ENCODE data around the gene TULP4.
"Not testable (repeated sequence)": the region's sequence is repeated elsewhere in the genome, so short reads cannot be mapped to it uniquely, and the experiment has no call there.

The TULP4 gene

GRCh38 chr6:158398252-158399024, 86.2 kb downstream of the TULP4 start:
- no peak for DNase-seq

GRCh38 chr6:158399040-158399700, 86.9 kb downstream of the TULP4 start:
- DNase-seq, result no peak

- DNase-seq, result no peak
These were observed 89.9 kb downstream of the TULP4 start for GRCh38 chr6:158402184-158402583.

- not testable (repeated sequence) for DNase-seq
These were observed 93.1 kb downstream of the TULP4 start for GRCh38 chr6:158405321-158405831.

- DNase-seq, result no peak
These were observed 93.7 kb downstream of the TULP4 start for GRCh38 chr6:158405933-158406332.

- no peak for DNase-seq
These were observed 94.5 kb downstream of the TULP4 start for GRCh38 chr6:158406736-158407135.

GRCh38 chr6:158408013-158408412, 95.7 kb downstream of the TULP4 start:
- DNase-seq, result no peak

- no peak for DNase-seq
These were observed 96.4 kb downstream of the TULP4 start for GRCh38 chr6:158408552-158409130.

- DNase-seq, result no peak
These were observed 97.2 kb downstream of the TULP4 start for GRCh38 chr6:158409451-158409850.

- no peak for DNase-seq
These were observed 98.5 kb downstream of the TULP4 start for GRCh38 chr6:158410784-158411183.

- no peak for DNase-seq
These were observed 99.7 kb downstream of the TULP4 start for GRCh38 chr6:158411998-158412397.

GRCh38 chr6:158413028-158413427, 100.8 kb downstream of the TULP4 start:
- no peak for DNase-seq

- no peak for DNase-seq
These were observed 101.7 kb downstream of the TULP4 start for GRCh38 chr6:158413814-158414565.

- no peak for DNase-seq
These were observed 102.6 kb downstream of the TULP4 start for GRCh38 chr6:158414851-158415262.

- DNase-seq, result no peak
These were observed 103.4 kb downstream of the TULP4 start for GRCh38 chr6:158415666-158416065.

- DNase-seq, result no peak
These were observed 104.9 kb downstream of the TULP4 start for GRCh38 chr6:158416883-158417759.

GRCh38 chr6:158417760-158418098, 105.5 kb downstream of the TULP4 start:
- no peak for DNase-seq

GRCh38 chr6:158418501-158418900, 106.2 kb downstream of the TULP4 start:
- no peak for DNase-seq

- DNase-seq, result no peak
These were observed 107.2 kb downstream of the TULP4 start for GRCh38 chr6:158419339-158419909.

GRCh38 chr6:158421381-158421780, 109.1 kb downstream of the TULP4 start:
- DNase-seq, result no peak

- no peak for DNase-seq
These were observed 110.5 kb downstream of the TULP4 start for GRCh38 chr6:158422629-158423238.
